ENCODE data around the gene FGD3. TPM values are rescaled to one million over a fixed set of nuclear protein-coding genes. Genes with fewer than 3 reads are reported as not detected.

FGD3 gene
- total RNA-seq, 2 experiments from 2014 or later, result 102 to 104 TPM

GRCh38 chr9:93031629-93032430 is 84.5 kb downstream of the FGD3 start:
- no peaks in the 10 kb centered on the region for H3K9me3 Mint-ChIP-seq
- DNase-seq, result no peak
- peaks cover 76% of the 10 kb centered on the region for H3K36me3 Mint-ChIP-seq (ENCODE audit: low read depth)
- ChIA-PET POLR2A (interaction anchor here (0.9 to 1.0 kb wide), 2 partner anchors 28 to 67 kb away, joined by 3 read pairs; no protein-coding TSS in a partner anchor), CTCF (interaction anchor here (2.0 kb wide), 1 partner anchor 77 kb away, joined by 7 read pairs; no protein-coding TSS in a partner anchor)
- no peak overlapping the region for H3K4me3 Mint-ChIP-seq
- H3K27ac Mint-ChIP-seq, result peak overlapping the region; percentile 59
- no peaks in the 10 kb centered on the region for H3K27me3 Mint-ChIP-seq
- H3K4me1 Mint-ChIP-seq, result peaks cover 48% of the 10 kb centered on the region

GRCh38 chr9:93032545-93032944 is 85.2 kb downstream of the FGD3 start:
- POLR2A ChIA-PET, result interaction anchor here (1.0 kb wide), 1 partner anchor 66 kb away, joined by 3 read pairs; no protein-coding TSS in a partner anchor
- peaks cover 74% of the 10 kb centered on the region for H3K36me3 Mint-ChIP-seq (ENCODE audit: low read depth)
- H3K27ac Mint-ChIP-seq, result no peak overlapping the region

GRCh38 chr9:93033531-93033930 is 86.2 kb downstream of the FGD3 start:
- H3K27ac Mint-ChIP-seq, result peak overlapping the region; percentile 35

More at GRCh38 chr9:93032545-93032944, 85.2 kb downstream of the FGD3 start:
- Mint-ChIP-seq H3K4me1 (peaks cover 43% of the 10 kb centered on the region), H3K27me3 (no peaks in the 10 kb centered on the region), H3K4me3 (no peak overlapping the region), H3K9me3 (no peaks in the 10 kb centered on the region)
- CTCF ChIA-PET, result no interaction called here
- no peak for DNase-seq

GRCh38 chr9:93035106-93035660 is 87.9 kb downstream of the FGD3 start:
- POLR2A ChIA-PET, result no interaction called here
- DNase-seq, result no peak
- H3K27ac Mint-ChIP-seq, result no peak overlapping the region
- CTCF ChIA-PET, result no interaction called here
- H3K36me3 Mint-ChIP-seq (ENCODE audit: low read depth), result peaks cover 56% of the 10 kb centered on the region
- no peaks in the 10 kb centered on the region for H3K9me3 Mint-ChIP-seq
- H3K4me1 Mint-ChIP-seq, result peaks cover 18% of the 10 kb centered on the region
- H3K27me3 Mint-ChIP-seq, result no peaks in the 10 kb centered on the region
- H3K4me3 Mint-ChIP-seq, result no peak overlapping the region

More at GRCh38 chr9:93033531-93033930, 86.2 kb downstream of the FGD3 start:
- POLR2A ChIA-PET, result interaction anchor here (0.9 to 1.1 kb wide), 2 partner anchors 26 to 31 kb away, joined by 3 read pairs; no protein-coding TSS in a partner anchor
- H3K27me3 Mint-ChIP-seq, result no peaks in the 10 kb centered on the region
- peaks cover 33% of the 10 kb centered on the region for H3K4me1 Mint-ChIP-seq
- DNase-seq, result no peak
- H3K36me3 Mint-ChIP-seq (ENCODE audit: low read depth), result peaks cover 67% of the 10 kb centered on the region
- H3K9me3 Mint-ChIP-seq, result no peaks in the 10 kb centered on the region
- no peak overlapping the region for H3K4me3 Mint-ChIP-seq
- CTCF ChIA-PET, result interaction anchor here (0.8 to 0.9 kb wide), 3 partner anchors 8 to 77 kb away, joined by 3 to 7 read pairs (median 3); no protein-coding TSS in a partner anchor

GRCh38 chr9:93035821-93036351 is 88.6 kb downstream of the FGD3 start:
- no peaks in the 10 kb centered on the region for H3K27me3 Mint-ChIP-seq
- no peak overlapping the region for H3K4me3 Mint-ChIP-seq
- POLR2A ChIA-PET, result no interaction called here
- no peak for DNase-seq
- CTCF ChIA-PET, result interaction anchor here (0.5 to 1.4 kb wide), 2 partner anchors 21 to 73 kb away, joined by 3 read pairs; no protein-coding TSS in a partner anchor
- peaks cover 48% of the 10 kb centered on the region for H3K36me3 Mint-ChIP-seq (ENCODE audit: low read depth)
- H3K4me1 Mint-ChIP-seq, result peaks cover 11% of the 10 kb centered on the region
- no peaks in the 10 kb centered on the region for H3K9me3 Mint-ChIP-seq
- no peak overlapping the region for H3K27ac Mint-ChIP-seq

- POLR2A ChIA-PET, result interaction anchor here (0.8 to 2.4 kb wide), 6 partner anchors 9 to 27 kb away, joined by 3 to 9 read pairs (median 4); no protein-coding TSS in a partner anchor
- CTCF ChIA-PET, result interaction anchor here (1.3 to 1.4 kb wide), 2 partner anchors 8 to 72 kb away, joined by 3 to 5 read pairs; no protein-coding TSS in a partner anchor
- no peak for DNase-seq
- Mint-ChIP-seq H3K27ac (no peak overlapping the region), H3K4me3 (no peak overlapping the region), H3K27me3 (no peaks in the 10 kb centered on the region), H3K4me1 (peaks cover 16% of the 10 kb centered on the region), H3K36me3 (ENCODE audit: low read depth) (peaks cover 38% of the 10 kb centered on the region), H3K9me3 (no peaks in the 10 kb centered on the region)
Observed at GRCh38 chr9:93036887-93037475, 89.7 kb downstream of the FGD3 start.

- Mint-ChIP-seq H3K27me3 (no peaks in the 10 kb centered on the region), H3K4me1 (peaks cover 15% of the 10 kb centered on the region), H3K36me3 (ENCODE audit: low read depth) (peaks cover 32% of the 10 kb centered on the region), H3K4me3 (no peak overlapping the region), H3K9me3 (no peaks in the 10 kb centered on the region), H3K27ac (no peak overlapping the region)
- ChIA-PET POLR2A (interaction anchor here (0.5 to 2.4 kb wide), 7 partner anchors 9 to 27 kb away, joined by 3 to 9 read pairs (median 4); no protein-coding TSS in a partner anchor), CTCF (interaction anchor here (1.3 to 1.4 kb wide), 2 partner anchors 9 to 71 kb away, joined by 3 to 5 read pairs; no protein-coding TSS in a partner anchor)
- DNase-seq, result no peak
Observed at GRCh38 chr9:93037476-93037971, 90.2 kb downstream of the FGD3 start.

- H3K36me3 Mint-ChIP-seq (ENCODE audit: low read depth), result peaks cover 22% of the 10 kb centered on the region
- no peaks in the 10 kb centered on the region for H3K9me3 Mint-ChIP-seq
- no peak overlapping the region for H3K27ac Mint-ChIP-seq
- H3K27me3 Mint-ChIP-seq, result no peaks in the 10 kb centered on the region
- ChIA-PET POLR2A (interaction anchor here (1.7 to 2.4 kb wide), 2 partner anchors 10 to 14 kb away, joined by 5 to 9 read pairs; no protein-coding TSS in a partner anchor), CTCF (no interaction called here)
- peaks cover 24% of the 10 kb centered on the region for H3K4me1 Mint-ChIP-seq
- no peak overlapping the region for H3K4me3 Mint-ChIP-seq
- DNase-seq, result no peak
Observed at GRCh38 chr9:93038918-93039317, 91.6 kb downstream of the FGD3 start.

GRCh38 chr9:93039456-93039855 is 92.1 kb downstream of the FGD3 start:
- Mint-ChIP-seq H3K9me3 (no peaks in the 10 kb centered on the region), H3K27me3 (no peaks in the 10 kb centered on the region), H3K36me3 (ENCODE audit: low read depth) (peaks cover 17% of the 10 kb centered on the region), H3K4me3 (no peak overlapping the region), H3K4me1 (peaks cover 24% of the 10 kb centered on the region), H3K27ac (no peak overlapping the region)
- DNase-seq, result no peak
- POLR2A ChIA-PET, result interaction anchor here (0.7 to 1.7 kb wide), 2 partner anchors 11 to 715 kb away, joined by 3 to 5 read pairs; partner anchors contain the start of gene NOL8
- CTCF ChIA-PET, result no interaction called here

GRCh38 chr9:93039976-93040375 is 92.7 kb downstream of the FGD3 start:
- POLR2A ChIA-PET, result interaction anchor here (0.7 to 1.7 kb wide), 4 partner anchors 11 to 715 kb away, joined by 3 to 6 read pairs (median 4); partner anchors contain the start of gene NOL8
- CTCF ChIA-PET, result interaction anchor here (2.0 kb wide), 1 partner anchor 24 kb away, joined by 4 read pairs; no protein-coding TSS in a partner anchor

GRCh38 chr9:93040409-93040808 is 93.1 kb downstream of the FGD3 start:
- Mint-ChIP-seq H3K27me3 (no peaks in the 10 kb centered on the region), H3K36me3 (ENCODE audit: low read depth) (peaks cover 15% of the 10 kb centered on the region), H3K4me1 (peaks cover 24% of the 10 kb centered on the region), H3K27ac (no peak overlapping the region), H3K9me3 (no peaks in the 10 kb centered on the region), H3K4me3 (no peak overlapping the region)
- POLR2A ChIA-PET, result interaction anchor here (0.7 to 1.7 kb wide), 8 partner anchors 11 to 83 kb away, joined by 3 to 6 read pairs (median 4); no protein-coding TSS in a partner anchor
- DNase-seq, result no peak
- CTCF ChIA-PET, result interaction anchor here (2.0 kb wide), 1 partner anchor 24 kb away, joined by 4 read pairs; no protein-coding TSS in a partner anchor

More at GRCh38 chr9:93039976-93040375, 92.7 kb downstream of the FGD3 start:
- Mint-ChIP-seq H3K36me3 (ENCODE audit: low read depth) (peaks cover 16% of the 10 kb centered on the region), H3K27me3 (no peaks in the 10 kb centered on the region), H3K4me1 (peaks cover 24% of the 10 kb centered on the region), H3K27ac (no peak overlapping the region), H3K4me3 (no peak overlapping the region), H3K9me3 (no peaks in the 10 kb centered on the region)
- no peak for DNase-seq

Data from activated CD4-positive, alpha-beta memory T cell treated with anti-CD3 and anti-CD28 coated beads, Interleukin-2, amount 10 ng/mL, durations not matched to agents 7 days and 5 days (primary cell).